GM12878 (cell line): Measurements from ENCODE around the gene NPNT. TPM values are rescaled to one million over a fixed set of nuclear protein-coding genes. Genes with fewer than 3 reads are reported as not detected.

Source experiments
- ATAC-seq: fragments of 200-7000 bp; cut with Tn5 transposase; 3 replicates; pipeline ENCODE4 v1.9.1; 2020; ENCODE audit warnings: mild to moderate bottlenecking, moderate library complexity
- BruUV-seq: library from RNA; stranded (reverse); fragments of 400-500 nt; replicated peaks from 2 replicates; lab custom pipeline; 2021; lab: Mats Ljungman, UMichigan
- CTCF ChIA-PET: fragments of 300-600 bp; sonication (Branson Sonifier 250); formaldehyde crosslinking; extraction: SDS; loops from one replicate; lab custom pipeline; 2021; ENCODE audit warnings: inconsistent platforms; lab: Yijun Ruan, JAX
- POLR2A ChIA-PET: fragments of 350-600 bp; formaldehyde crosslinking; extraction: SDS; loops from one replicate; lab custom pipeline; 2021; ENCODE audit warnings: inconsistent platforms; lab: Charles Lee
- RAD21 ChIA-PET: fragments of 300-600 bp; sonication (Branson Sonifier 250); formaldehyde crosslinking; loops from one replicate; lab custom pipeline; 2023; ENCODE audit warnings: antibody characterized with exemption; ENCODE audit not compliant: unreplicated experiment; lab: Charles Lee
- SMC1A ChIA-PET: fragments of 300-600 bp; sonication (Branson Sonifier 250); formaldehyde crosslinking; loops from one replicate; lab custom pipeline; 2023; ENCODE audit not compliant: unreplicated experiment, uncharacterized antibody; lab: Charles Lee
- DNase-seq: peaks from one replicate; pipeline ENCODE4 v3.0.0-alpha.2; 2011; ENCODE audit warnings: low read depth, low spot score
- FAIRE-seq: peaks from 3 replicates; lab custom pipeline; 2011; peaks lifted over from hg19 to GRCh38; lab: Jason Lieb, UNC
- H2AFZ ChIP-seq: 2 replicates; pipeline ENCODE4 v1.6.0; 2011; ENCODE audit warnings: low read depth, low read length, control low read depth; ENCODE audit not compliant: control insufficient read depth
- H3K27ac ChIP-seq: 2 replicates; pipeline ENCODE4 v1.5.1; 2011; ENCODE audit warnings: control low read depth; ENCODE audit not compliant: control insufficient read depth, insufficient read depth
- H3K27me3 ChIP-seq, 2 experiments: replicated peaks in 1 of 2; 2 replicates each; pipeline versions ENCODE4 v1.6.0 to v1.6.1; 2011; ENCODE audit warnings: low read length in 1 of 2; ENCODE audit not compliant: control insufficient read depth in 2 of 2, insufficient read depth in 2 of 2
- H3K36me3 ChIP-seq, 2 experiments: 2 replicates each; pipeline ENCODE4 v1.5.1; 2011; ENCODE audit warnings: low read length in 1 of 2; ENCODE audit not compliant: control insufficient read depth in 2 of 2, insufficient read depth in 2 of 2
- H3K4me1 ChIP-seq: 2 replicates; pipeline ENCODE4 v1.6.1; 2011; ENCODE audit warnings: mild to moderate bottlenecking, low read length, moderate library complexity, mixed read lengths; ENCODE audit not compliant: control insufficient read depth, insufficient read depth
- H3K4me2 ChIP-seq: 2 replicates; pipeline ENCODE4 v1.6.0; 2011; ENCODE audit warnings: control low read depth; ENCODE audit not compliant: control insufficient read depth, insufficient read depth
- H3K4me3 ChIP-seq: fragments of 200-600 bp; sonication (generic); 2 replicates; pipeline ENCODE4 v1.5.1; 2016
- H3K79me2 ChIP-seq: 2 replicates; pipeline ENCODE4 v1.6.0; 2011; ENCODE audit warnings: low read length; ENCODE audit not compliant: control insufficient read depth, insufficient read depth
- H3K9ac ChIP-seq: 2 replicates; pipeline ENCODE4 v1.8.0; 2011; ENCODE audit warnings: low read length, control low read depth, mixed read lengths; ENCODE audit not compliant: control insufficient read depth, insufficient read depth
- H3K9me3 ChIP-seq: replicated peaks from 3 replicates; pipeline ENCODE4 v1.5.1; 2011; ENCODE audit warnings: mild to moderate bottlenecking, low read length; ENCODE audit not compliant: control insufficient read depth, insufficient read depth
- H4K20me1 ChIP-seq: 2 replicates; pipeline ENCODE4 v1.6.0; 2011; ENCODE audit not compliant: control insufficient read depth, insufficient read depth
- ASH2L ChIP-seq: fragments of 300-600, 200-600 bp; sonication (generic); IDR thresholded peaks from 2 replicates; pipeline ENCODE4 v1.6.1; 2017; ENCODE audit warnings: low read depth, mild to moderate bottlenecking, borderline replicate concordance
- CBX3 ChIP-seq: fragments of 200-600 bp; sonication (generic); IDR thresholded peaks from 2 replicates; pipeline ENCODE4 v1.6.1; 2016; ENCODE audit warnings: low read depth, borderline replicate concordance
- CEBPB ChIP-seq, 2 experiments: fragments of 150-350 bp in 1 of 2; IDR thresholded peaks; 2 replicates each; pipeline ENCODE4 v1.6.1; 2012 to 2014; ENCODE audit warnings: low read depth in 2 of 2, low read length in 2 of 2, borderline replicate concordance in 1 of 2, inconsistent platforms in 1 of 2
- E2F8 ChIP-seq: fragments of 450-650 bp; IDR thresholded peaks from 2 replicates; pipeline ENCODE4 v1.6.1; 2018; ENCODE audit warnings: mild to moderate bottlenecking, low read depth, moderate library complexity; ENCODE audit not compliant: partially characterized antibody
- ESRRA ChIP-seq: IDR thresholded peaks from 2 replicates; pipeline ENCODE4 v1.6.1; 2012; ENCODE audit warnings: mild to moderate bottlenecking, low read length, improper control_type of control experiment
- NBN ChIP-seq: fragments of 450-650 bp; IDR thresholded peaks from 2 replicates; pipeline ENCODE4 v1.6.1; 2016
- NR2C2 ChIP-seq: IDR thresholded peaks from 2 replicates; pipeline ENCODE4 v1.6.1; 2011; ENCODE audit warnings: borderline replicate concordance, low read depth; ENCODE audit not compliant: control insufficient read depth, insufficient read length
- SPI1 ChIP-seq: IDR thresholded peaks from 2 replicates; pipeline ENCODE4 v1.6.1; 2011; ENCODE audit warnings: low read depth, mild to moderate bottlenecking, low read length, moderate library complexity, borderline replicate concordance; ENCODE audit not compliant: insufficient read depth
- SUZ12 ChIP-seq: fragments of 200-600 bp; sonication (generic); IDR thresholded peaks from one replicate; pipeline ENCODE4 v1.6.1; 2018; ENCODE audit warnings: antibody characterized with exemption, mild to moderate bottlenecking; ENCODE audit not compliant: unreplicated experiment
- TARDBP ChIP-seq: IDR thresholded peaks from 2 replicates; pipeline ENCODE4 v1.6.1; 2016; ENCODE audit warnings: borderline replicate concordance
- ZBTB11 ChIP-seq: fragments of 450-650 bp; formaldehyde crosslinking; IDR thresholded peaks from 2 replicates; pipeline ENCODE4 v1.5.0; 2022; ENCODE audit warnings: mild to moderate bottlenecking, missing genetic modification characterization
- ZBTB40 ChIP-seq: fragments of 450-650 bp; IDR thresholded peaks from 2 replicates; pipeline ENCODE4 v1.6.1; 2016; ENCODE audit warnings: mild to moderate bottlenecking, moderate library complexity, borderline replicate concordance
- ZSCAN29 ChIP-seq: fragments of 450-650 bp; IDR thresholded peaks from 2 replicates; pipeline ENCODE4 v1.6.1; 2017; ENCODE audit warnings: mild to moderate bottlenecking, moderate library complexity
- WGBS: methylation state at CpG from one replicate; pipeline ENCODE4 v1.1.6; 2016; ENCODE audit warnings: low lambda C conversion rate; ENCODE audit not compliant: insufficient replicate concordance, insufficient coverage; ENCODE audit errors: missing lambda C conversion rate; 5-methylcytosine and 5-hydroxymethylcytosine counted together
- in situ Hi-C: fragments of 300-500 bp; cut with MboI; formaldehyde crosslinking; loops from 9 replicates; pipeline ENCODE4 v1.14.3; 2018; ENCODE audit warnings: mixed read lengths
- intact Hi-C: fragments of 100-400 bp; cut with micrococcal nuclease; formaldehyde crosslinking; loops from one replicate; pipeline ENCODE4 v1.14.2; 2022; ENCODE audit not compliant: unreplicated experiment
- polyA plus RNA-seq, 11 experiments: library from polyadenylated mRNA; depleted of rRNA in 4 of 11; unstranded in 6 of 11; stranded (reverse) in 5 of 11; fragments of >200 nt; fragmentation: Nextera tagmentation in 4 of 11; fragmentation: Illumina TruSeq in 1 of 11; extraction: Ambion mirVana in 4 of 11; extraction: Trizol in 1 of 11; gene quantifications; 1 replicate in 1 of 11; 2 replicates in 10 of 11; pipeline versions ENCODE4 v1.2.1 to v1.2.3, GENCODE V29; 2011 to 2016; ENCODE audit warnings: inconsistent platforms in 2 of 11, missing spikeins in 2 of 11, low read depth in 1 of 11
- total RNA-seq, 4 experiments: library from RNA; depleted of rRNA in 3 of 4; stranded (reverse); fragments of >200 nt in 3 of 4; fragmentation: Illumina TruSeq in 1 of 4; extraction: Trizol in 1 of 4; gene quantifications; 2 replicates each; pipeline versions ENCODE4 v1.2.1 to v1.2.3, GENCODE V29; 2013 to 2021

The NPNT gene
- total and polyA plus RNA-seq, 10 of the 15 experiments (the other 5 are each of a cell fraction or from before 2014, with no cell fraction given): 0.18 to 70.5 (median 54.1) TPM

GRCh38 chr4:105870963-105871362 is 24.3 kb upstream of the NPNT start:
- WGBS: 61% methylated on average over 3 of the region's 3 CpGs
- no peaks in the 10 kb centered on the region for H4K20me1 ChIP-seq
- H3K27ac ChIP-seq: no peak overlapping the region
- no peaks in the 10 kb centered on the region for H3K4me1 ChIP-seq
- TF ChIP-seq E2F8: no peak
- TF ChIP-seq NR2C2: no peak
- no peak for TF ChIP-seq SUZ12
- TF ChIP-seq TARDBP: no peak
- no peak for TF ChIP-seq CBX3
- no peak for TF ChIP-seq NBN
- no peak for TF ChIP-seq ZSCAN29
- TF ChIP-seq SPI1: no peak
- no peak for TF ChIP-seq CEBPB (IDR thresholded peaks at IDR 0.05; ENCODE audit: borderline replicate concordance in 1 of 2, low read depth in 2 of 2, low read length in 2 of 2)
- TF ChIP-seq ZBTB11: no peak
- no peak for TF ChIP-seq ESRRA
- TF ChIP-seq ASH2L: no peak
- TF ChIP-seq ZBTB40: no peak
- BruUV-seq: no TSS peak
- FAIRE-seq (no peak), ATAC-seq (no peak), DNase-seq (no peak)
- ChIA-PET RAD21 (no interaction called here), CTCF (no interaction called here), SMC1A (no interaction called here), POLR2A (interaction anchor here (1.1 kb wide), 1 partner anchor 26 kb away, joined by 3 read pairs; no protein-coding TSS in a partner anchor)
- H3K27me3 ChIP-seq: no peaks in the 10 kb centered on the region
- H3K36me3 ChIP-seq: no peaks in the 10 kb centered on the region
- H3K9ac ChIP-seq: no peak overlapping the region
- H3K4me2 ChIP-seq: no peak overlapping the region
- H2AFZ ChIP-seq: no peak overlapping the region
- no peaks in the 10 kb centered on the region for H3K9me3 ChIP-seq
- in situ Hi-C loops: no loop called here
- intact Hi-C loops: no loop called here
- H3K4me3 ChIP-seq: no peak overlapping the region
- no peaks in the 10 kb centered on the region for H3K79me2 ChIP-seq
